ENCODE results near the gene KAT14. TPM values are rescaled to one million over a fixed set of nuclear protein-coding genes. Genes with fewer than 3 reads are reported as not detected.
"Not testable (repeated sequence)": the region's sequence is repeated elsewhere in the genome, so short reads cannot be mapped to it uniquely, and the experiment has no call there.

The KAT14 gene
- total RNA-seq, 4 donors from 2014 or later: 17.3 to 58.0 (median 24.0) TPM

DNA sequence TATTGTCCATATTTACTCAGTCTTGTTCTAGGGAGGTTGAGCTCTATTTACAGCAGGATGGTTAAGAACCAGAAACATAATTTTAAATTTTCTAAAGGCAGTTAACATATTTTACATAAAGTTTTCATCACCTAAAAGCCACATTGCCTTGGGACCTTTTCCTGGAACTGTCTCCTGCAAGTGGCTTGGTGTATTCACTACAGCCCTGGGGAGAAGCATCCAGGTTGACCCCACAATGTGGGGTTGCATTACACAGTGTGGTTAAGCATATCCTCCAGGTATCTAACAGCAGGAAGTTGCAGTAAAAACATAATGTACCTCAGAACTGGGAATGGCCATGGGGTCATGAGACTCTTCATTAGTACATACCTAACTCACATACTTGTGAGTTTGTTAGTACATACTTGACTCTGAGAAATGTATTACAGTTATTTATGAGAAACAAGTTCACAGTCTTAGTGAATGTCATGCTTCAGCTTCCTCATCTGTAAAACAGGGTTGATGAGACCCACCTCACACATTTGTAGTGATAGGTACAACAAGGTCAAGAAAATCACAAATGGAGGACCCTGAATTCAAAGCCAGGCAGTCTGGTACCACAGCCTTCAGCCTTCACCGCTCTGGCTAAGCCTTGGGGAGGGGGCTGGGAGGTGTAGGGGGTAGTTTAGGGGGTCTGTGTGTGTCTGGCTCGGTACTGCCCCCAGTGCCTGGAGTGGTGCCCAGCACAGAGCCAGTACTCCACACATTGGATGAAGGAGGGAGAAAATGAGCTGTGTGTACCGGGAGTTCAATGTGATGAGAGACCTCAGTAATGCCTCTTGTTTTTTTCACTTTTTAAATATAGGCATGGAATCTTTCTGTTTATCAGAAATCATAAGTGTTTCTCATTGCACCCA, 52.9 kb downstream of the KAT14 start:
- H3K36me3 ChIP-seq: peaks cover 0 to 28% (median 5%) of the 10 kb centered on the region in 4 donors
- no peak overlapping the region for H3K4me3 ChIP-seq
- 80 to 92% methylated on average over 1 to 3 of the region's 3 CpGs for WGBS, 2 donors (ENCODE audit: low coverage in 1 of 2)
- TF ChIP-seq, protein P1, sequence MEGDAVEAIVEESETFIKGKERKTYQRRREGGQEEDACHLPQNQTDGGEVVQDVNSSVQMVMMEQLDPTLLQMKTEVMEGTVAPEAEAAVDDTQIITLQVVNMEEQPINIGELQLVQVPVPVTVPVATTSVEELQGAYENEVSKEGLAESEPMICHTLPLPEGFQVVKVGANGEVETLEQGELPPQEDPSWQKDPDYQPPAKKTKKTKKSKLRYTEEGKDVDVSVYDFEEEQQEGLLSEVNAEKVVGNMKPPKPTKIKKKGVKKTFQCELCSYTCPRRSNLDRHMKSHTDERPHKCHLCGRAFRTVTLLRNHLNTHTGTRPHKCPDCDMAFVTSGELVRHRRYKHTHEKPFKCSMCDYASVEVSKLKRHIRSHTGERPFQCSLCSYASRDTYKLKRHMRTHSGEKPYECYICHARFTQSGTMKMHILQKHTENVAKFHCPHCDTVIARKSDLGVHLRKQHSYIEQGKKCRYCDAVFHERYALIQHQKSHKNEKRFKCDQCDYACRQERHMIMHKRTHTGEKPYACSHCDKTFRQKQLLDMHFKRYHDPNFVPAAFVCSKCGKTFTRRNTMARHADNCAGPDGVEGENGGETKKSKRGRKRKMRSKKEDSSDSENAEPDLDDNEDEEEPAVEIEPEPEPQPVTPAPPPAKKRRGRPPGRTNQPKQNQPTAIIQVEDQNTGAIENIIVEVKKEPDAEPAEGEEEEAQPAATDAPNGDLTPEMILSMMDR (IDR thresholded peaks at IDR 0.05): no peak
- no peak for TF ChIP-seq EP300 (IDR thresholded peaks at IDR 0.05; ENCODE audit: low read depth)
- TF ChIP-seq POLR2AphosphoS5 (IDR thresholded peaks at IDR 0.05): no peak
- no peak for TF ChIP-seq POLR2A (IDR thresholded peaks at IDR 0.05)
- H3K9me3 ChIP-seq: no peaks in the 10 kb centered on the region
- in situ Hi-C loops (cut with MboI; ENCODE audit: low pct_ligation_motif_present in 1 of 4, low pct_unique_long_range_greater_than_20kb in 1 of 4, low sequenced_read_pairs in 3 of 4): no loop called here
- H3K27ac ChIP-seq: no peak overlapping the region
- H3K27me3 ChIP-seq: no peaks in the 10 kb centered on the region
- DNase-seq: no peak
- no peaks in the 10 kb centered on the region for H3K4me1 ChIP-seq
- intact Hi-C loops (cut with DNase I; ENCODE audit: low total_unique reads): no loop called here

DNA sequence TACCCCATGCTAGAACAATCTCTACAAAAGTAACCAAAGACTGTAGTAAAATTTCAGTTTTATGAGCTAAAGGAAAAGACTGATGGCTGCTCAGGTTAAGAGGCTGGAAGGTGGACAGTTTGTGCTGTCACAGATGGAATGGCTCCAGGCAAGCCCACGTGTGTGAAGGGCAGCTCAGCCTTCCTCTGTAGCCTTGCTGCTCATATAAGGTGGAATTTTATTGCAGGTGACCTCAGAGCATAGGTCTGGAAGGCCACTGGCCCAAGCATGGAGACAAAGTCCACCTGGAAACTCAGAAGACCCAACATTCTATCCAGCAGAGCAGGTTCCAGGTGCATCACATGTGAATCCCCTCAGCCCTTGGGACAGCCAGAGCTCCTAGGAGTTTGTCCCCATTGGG, 53.6 kb downstream of the KAT14 start:
- Histone ChIP-seq H3K27ac (no peak overlapping the region), H3K36me3 (peaks cover 0 to 21% (median 5%) of the 10 kb centered on the region in 4 donors), H3K4me3 (no peak overlapping the region), H3K9me3 (no peaks in the 10 kb centered on the region), H3K4me1 (no peaks in the 10 kb centered on the region), H3K27me3 (no peaks in the 10 kb centered on the region)
- TF ChIP-seq, protein P1 (IDR thresholded peaks at IDR 0.05): no peak
- TF ChIP-seq POLR2AphosphoS5 (IDR thresholded peaks at IDR 0.05) (no peak), POLR2A (IDR thresholded peaks at IDR 0.05) (no peak), EP300 (IDR thresholded peaks at IDR 0.05; ENCODE audit: low read depth) (no peak)
- intact Hi-C loops (cut with DNase I; ENCODE audit: low total_unique reads): no loop called here
- DNase-seq: no peak
- in situ Hi-C loops (cut with MboI; ENCODE audit: low pct_ligation_motif_present in 1 of 4, low pct_unique_long_range_greater_than_20kb in 1 of 4, low sequenced_read_pairs in 3 of 4): no loop called here
- WGBS, 2 donors (ENCODE audit: low coverage in 1 of 2): 46% methylated on average over 1 of the region's 1 CpG; no CpG with 5 or more reads in 1 of the 2 donors

DNA sequence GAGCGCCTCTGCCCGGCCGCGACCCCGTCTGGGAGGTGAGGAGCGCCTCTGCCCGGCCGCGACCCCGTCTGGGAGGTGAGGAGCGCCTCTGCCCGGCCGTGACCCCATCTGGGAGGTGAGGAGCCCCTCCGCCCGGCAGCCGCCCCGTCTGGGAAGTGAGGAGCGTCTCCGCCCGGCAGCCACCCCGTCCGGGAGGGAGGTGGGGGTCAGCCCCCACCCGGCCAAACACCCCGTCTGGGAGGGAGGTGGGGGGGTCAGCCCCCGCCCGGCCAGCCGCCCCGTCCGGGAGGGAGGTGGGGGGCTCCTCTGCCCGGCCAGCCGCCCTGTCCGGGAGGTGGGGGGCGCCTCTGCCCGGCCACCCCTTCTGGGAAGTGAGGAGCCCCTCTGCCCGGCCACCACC, 56.8 kb downstream of the KAT14 start:
- H3K27me3 ChIP-seq; H3K27ac ChIP-seq; H3K9me3 ChIP-seq; H3K36me3 ChIP-seq; in situ Hi-C loops (cut with MboI; ENCODE audit: low pct_ligation_motif_present in 1 of 4, low pct_unique_long_range_greater_than_20kb in 1 of 4, low sequenced_read_pairs in 3 of 4); intact Hi-C loops (cut with DNase I; ENCODE audit: low total_unique reads); H3K4me1 ChIP-seq; H3K4me3 ChIP-seq; DNase-seq: not testable (repeated sequence)
- 96% methylated on average over 10 of the region's 35 CpGs; no CpG with 5 or more reads in 1 of the 2 donors for WGBS, 2 donors (ENCODE audit: low coverage in 1 of 2)

DNA sequence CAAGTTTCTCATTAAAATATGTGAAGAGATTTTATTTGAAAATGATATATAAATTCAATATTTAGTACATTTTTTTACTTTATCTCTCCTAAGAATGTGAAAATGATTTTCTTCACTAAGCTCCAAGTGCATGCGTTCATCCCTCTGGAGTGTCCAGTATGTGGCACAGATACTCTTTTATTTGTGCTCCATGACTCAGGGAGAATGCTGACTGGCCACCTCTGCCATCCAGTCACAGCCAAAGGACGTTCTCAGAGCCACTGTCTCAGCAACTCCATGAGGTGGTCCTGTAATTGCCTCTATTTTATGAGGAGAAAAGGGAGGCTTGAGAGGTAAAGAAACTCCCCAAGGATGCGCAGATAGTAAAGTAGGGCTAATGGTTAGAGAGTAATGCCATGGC, 58.3 kb downstream of the KAT14 start:
- no peak for TF ChIP-seq POLR2A (IDR thresholded peaks at IDR 0.05)
- no peak for TF ChIP-seq EP300 (IDR thresholded peaks at IDR 0.05; ENCODE audit: low read depth)
- TF ChIP-seq POLR2AphosphoS5 (IDR thresholded peaks at IDR 0.05): no peak
- TF ChIP-seq, protein P1 (IDR thresholded peaks at IDR 0.05): no peak
- in situ Hi-C loops (cut with MboI; ENCODE audit: low pct_ligation_motif_present in 1 of 4, low pct_unique_long_range_greater_than_20kb in 1 of 4, low sequenced_read_pairs in 3 of 4) (no loop called here), intact Hi-C loops (cut with DNase I; ENCODE audit: low total_unique reads) (no loop called here)
- 90 to 94% methylated on average over 3 of the region's 3 CpGs for WGBS, 2 donors (ENCODE audit: low coverage in 1 of 2)
- DNase-seq: no peak
- no peak overlapping the region for H3K4me3 ChIP-seq
- no peaks in the 10 kb centered on the region for H3K36me3 ChIP-seq
- H3K27me3 ChIP-seq: no peaks in the 10 kb centered on the region
- H3K4me1 ChIP-seq: no peaks in the 10 kb centered on the region
- no peak overlapping the region for H3K27ac ChIP-seq
- no peaks in the 10 kb centered on the region for H3K9me3 ChIP-seq
